Keratinocyte (primary cell): ENCODE measurements around the gene HS6ST3.
"Not testable (repeated sequence)": the region's sequence is repeated elsewhere in the genome, so short reads cannot be mapped to it uniquely, and the experiment has no call there.

Source experiments
- CTCF ChIP-seq, 3 experiments: IDR thresholded peaks in 1 of 3; conservative IDR thresholded peaks in 1 of 3; optimal IDR thresholded peaks in 1 of 3; 2 replicates in 2 of 3; 3 replicates in 1 of 3; pipeline versions ENCODE3 to v1.5.1; 2011; ENCODE audit warnings: low read length in 3 of 3, mild to moderate bottlenecking in 3 of 3, moderate library complexity in 2 of 3, control low read depth in 1 of 3, inconsistent platforms in 1 of 3; ENCODE audit not compliant: insufficient read depth in 2 of 3; ENCODE audit errors: extremely low read depth in 1 of 3
- EZH2 ChIP-seq: IDR thresholded peaks from one replicate; pipeline ENCODE4 v1.6.1; 2012; ENCODE audit warnings: inconsistent platforms, mild to moderate bottlenecking, low read length, moderate library complexity

- not testable (repeated sequence) for TF ChIP-seq CTCF (optimal IDR thresholded peaks at IDR 0.05 in 1 of 3, IDR thresholded peaks at IDR 0.05 in 1 of 3, conservative IDR thresholded peaks at IDR 0.05 in 1 of 3; ENCODE audit: extremely low read depth in 1 of 3, insufficient read depth in 2 of 3, low read length in 3 of 3); EZH2
These were observed 688.4 kb downstream of the HS6ST3 start for GRCh38 chr13:96778302-96778701.
